ENCODE measurements around the gene CERKL. TPM values are rescaled to one million over a fixed set of nuclear protein-coding genes. Genes with fewer than 3 reads are reported as not detected.

The CERKL gene
- total and polyA plus RNA-seq, 12 donors = 0.03 TPM; not detected in 11

DNA sequence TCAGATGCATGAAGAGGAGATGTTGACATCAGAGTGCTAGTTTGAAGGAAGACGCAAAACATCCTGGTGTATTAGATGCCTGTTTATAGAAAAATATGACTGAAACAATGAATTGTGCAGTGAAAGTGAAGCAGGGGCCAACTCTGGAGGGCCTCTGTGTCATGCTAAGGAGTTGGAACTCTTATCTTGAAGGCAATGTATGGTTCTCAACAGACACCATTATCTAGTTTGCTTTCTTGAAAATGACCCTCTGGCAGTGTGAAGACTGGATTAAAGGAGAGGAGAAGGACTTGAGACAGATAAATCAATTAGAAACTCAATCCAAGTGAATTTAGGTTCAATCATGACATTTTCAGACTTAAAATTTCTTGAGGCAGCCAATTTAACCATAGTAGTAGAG is 136.7 kb downstream of the CERKL start:
- Histone ChIP-seq H3K9me3 (replicated peaks in 1 of 3) (no peaks in the 10 kb centered on the region), H3K4me3 (no peak overlapping the region), H3K27ac (no peak overlapping the region), H3K27me3 (no peaks in the 10 kb centered on the region), H3K36me3 (replicated peaks in 1 of 2) (no peaks in the 10 kb centered on the region), H3K4me1 (replicated peaks in 1 of 2) (no peaks in the 10 kb centered on the region)
- TF ChIP-seq POLR2A (IDR thresholded peaks at IDR 0.05) = no peak
- TF ChIP-seq, protein P1, sequence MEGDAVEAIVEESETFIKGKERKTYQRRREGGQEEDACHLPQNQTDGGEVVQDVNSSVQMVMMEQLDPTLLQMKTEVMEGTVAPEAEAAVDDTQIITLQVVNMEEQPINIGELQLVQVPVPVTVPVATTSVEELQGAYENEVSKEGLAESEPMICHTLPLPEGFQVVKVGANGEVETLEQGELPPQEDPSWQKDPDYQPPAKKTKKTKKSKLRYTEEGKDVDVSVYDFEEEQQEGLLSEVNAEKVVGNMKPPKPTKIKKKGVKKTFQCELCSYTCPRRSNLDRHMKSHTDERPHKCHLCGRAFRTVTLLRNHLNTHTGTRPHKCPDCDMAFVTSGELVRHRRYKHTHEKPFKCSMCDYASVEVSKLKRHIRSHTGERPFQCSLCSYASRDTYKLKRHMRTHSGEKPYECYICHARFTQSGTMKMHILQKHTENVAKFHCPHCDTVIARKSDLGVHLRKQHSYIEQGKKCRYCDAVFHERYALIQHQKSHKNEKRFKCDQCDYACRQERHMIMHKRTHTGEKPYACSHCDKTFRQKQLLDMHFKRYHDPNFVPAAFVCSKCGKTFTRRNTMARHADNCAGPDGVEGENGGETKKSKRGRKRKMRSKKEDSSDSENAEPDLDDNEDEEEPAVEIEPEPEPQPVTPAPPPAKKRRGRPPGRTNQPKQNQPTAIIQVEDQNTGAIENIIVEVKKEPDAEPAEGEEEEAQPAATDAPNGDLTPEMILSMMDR (IDR thresholded peaks at IDR 0.05) = no peak
- no peak for DNase-seq
- intact Hi-C loops (cut with DNase I) = no loop called here
- 70 to 90% (median 88%) methylated on average over 1 of the region's 1 CpG for WGBS, 4 donors

DNA sequence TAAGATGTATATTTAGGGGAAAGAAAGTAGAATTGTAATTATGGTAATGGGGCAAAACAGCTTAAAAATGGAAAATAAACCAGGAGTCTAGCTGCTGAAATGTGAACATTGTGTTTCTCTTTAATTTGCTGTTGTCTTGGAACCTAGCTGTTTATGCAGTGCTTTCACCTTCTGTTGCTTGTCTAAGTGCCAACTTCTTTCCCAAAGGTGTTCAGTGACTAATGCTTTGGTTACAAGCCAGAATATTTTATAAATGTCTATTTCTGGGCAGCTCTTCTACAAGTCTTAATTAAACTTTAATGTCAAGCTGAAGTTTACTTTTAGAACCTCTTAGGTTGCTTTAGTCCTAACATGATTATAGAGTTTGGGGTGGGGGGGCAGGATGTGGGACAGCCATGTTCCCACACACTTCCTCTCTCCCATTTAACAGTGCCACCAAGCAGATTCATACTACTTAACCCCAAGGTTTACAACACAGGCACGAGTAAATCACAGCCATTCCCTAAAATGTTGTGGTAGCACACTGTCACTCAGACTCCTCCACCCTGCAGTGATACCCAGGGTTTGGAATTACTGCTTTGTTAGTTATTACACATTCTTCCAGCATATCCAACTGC is 139.1 kb downstream of the CERKL start:
- Histone ChIP-seq H3K27me3 (no peaks in the 10 kb centered on the region), H3K9me3 (replicated peaks in 1 of 3) (no peaks in the 10 kb centered on the region), H3K36me3 (replicated peaks in 1 of 2) (no peaks in the 10 kb centered on the region), H3K27ac (no peak overlapping the region), H3K4me3 (no peak overlapping the region), H3K4me1 (replicated peaks in 1 of 2) (no peaks in the 10 kb centered on the region)
- intact Hi-C loops (cut with DNase I) = no loop called here
- TF ChIP-seq, protein P1 (IDR thresholded peaks at IDR 0.05) = no peak
- TF ChIP-seq POLR2A (IDR thresholded peaks at IDR 0.05) = no peak
- 50 to 64% (median 54%) methylated on average over 1 of the region's 1 CpG for WGBS, 4 donors
- no peak for DNase-seq

DNA sequence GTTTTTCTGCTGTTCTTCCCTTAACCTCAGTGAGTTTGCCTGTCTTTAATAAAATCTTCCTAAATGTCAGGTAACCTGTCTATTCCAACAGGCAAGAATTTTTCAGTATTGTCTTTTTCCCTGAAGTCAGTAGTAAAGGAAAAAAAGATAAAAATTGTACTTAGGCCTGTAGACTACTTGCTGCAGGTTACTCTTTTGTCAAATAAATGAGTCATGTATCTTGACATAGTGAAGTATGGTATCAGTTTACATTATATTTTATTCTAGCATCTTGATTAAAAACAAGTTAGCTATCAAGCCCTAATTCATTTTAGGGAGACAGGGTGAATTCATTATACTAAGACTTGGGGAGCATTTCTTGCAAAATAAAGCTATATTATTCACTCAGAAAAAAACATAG is 139.9 kb downstream of the CERKL start:
- no peak for DNase-seq

DNA sequence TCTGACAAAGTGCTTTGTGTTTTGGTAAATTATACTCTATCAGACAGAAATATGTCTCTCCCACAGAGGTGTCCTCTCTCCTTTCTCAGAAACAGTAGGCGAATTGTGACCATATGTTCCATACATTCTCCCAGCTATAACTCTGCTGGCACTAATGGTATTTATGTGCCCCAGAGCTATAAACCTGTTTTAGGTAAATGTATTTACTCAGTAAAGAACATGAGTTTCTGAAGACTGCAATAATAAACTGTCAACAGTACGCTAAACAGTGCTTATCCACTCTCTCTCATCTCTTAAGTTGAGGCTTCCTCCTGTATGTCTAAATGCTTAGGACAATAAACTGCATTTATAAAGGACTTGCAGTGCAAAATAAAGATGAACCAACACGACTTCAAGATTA is 141.2 kb downstream of the CERKL start:
- DNase-seq = no peak
- TF ChIP-seq, protein P1 (IDR thresholded peaks at IDR 0.05) = no peak
- no peak for TF ChIP-seq POLR2A (IDR thresholded peaks at IDR 0.05)
- no peaks in the 10 kb centered on the region for H3K36me3 ChIP-seq (replicated peaks in 1 of 2)
- H3K4me1 ChIP-seq (replicated peaks in 1 of 2) = no peaks in the 10 kb centered on the region
- no peak overlapping the region for H3K4me3 ChIP-seq
- no peaks in the 10 kb centered on the region for H3K9me3 ChIP-seq (replicated peaks in 1 of 3)
- H3K27ac ChIP-seq = no peak overlapping the region
- no peaks in the 10 kb centered on the region for H3K27me3 ChIP-seq
- intact Hi-C loops (cut with DNase I) = no loop called here
- 34 to 68% (median 42%) methylated on average over 3 of the region's 3 CpGs for WGBS, 4 donors

More for the DNA sequence above, 139.9 kb downstream of the CERKL start:
- H3K4me1 ChIP-seq (replicated peaks in 1 of 2) = no peaks in the 10 kb centered on the region
- intact Hi-C loops (cut with DNase I) = no loop called here
- no peaks in the 10 kb centered on the region for H3K27me3 ChIP-seq
- no peak for TF ChIP-seq POLR2A (IDR thresholded peaks at IDR 0.05)
- TF ChIP-seq, protein P1 (IDR thresholded peaks at IDR 0.05) = no peak
- H3K36me3 ChIP-seq (replicated peaks in 1 of 2) = no peaks in the 10 kb centered on the region
- no peaks in the 10 kb centered on the region for H3K9me3 ChIP-seq (replicated peaks in 1 of 3)
- no peak overlapping the region for H3K27ac ChIP-seq
- no peak overlapping the region for H3K4me3 ChIP-seq
